ENCODE measurements around the gene ZDHHC3.

The ZDHHC3 gene, protein sequence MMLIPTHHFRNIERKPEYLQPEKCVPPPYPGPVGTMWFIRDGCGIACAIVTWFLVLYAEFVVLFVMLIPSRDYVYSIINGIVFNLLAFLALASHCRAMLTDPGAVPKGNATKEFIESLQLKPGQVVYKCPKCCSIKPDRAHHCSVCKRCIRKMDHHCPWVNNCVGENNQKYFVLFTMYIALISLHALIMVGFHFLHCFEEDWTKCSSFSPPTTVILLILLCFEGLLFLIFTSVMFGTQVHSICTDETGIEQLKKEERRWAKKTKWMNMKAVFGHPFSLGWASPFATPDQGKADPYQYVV

DNA sequence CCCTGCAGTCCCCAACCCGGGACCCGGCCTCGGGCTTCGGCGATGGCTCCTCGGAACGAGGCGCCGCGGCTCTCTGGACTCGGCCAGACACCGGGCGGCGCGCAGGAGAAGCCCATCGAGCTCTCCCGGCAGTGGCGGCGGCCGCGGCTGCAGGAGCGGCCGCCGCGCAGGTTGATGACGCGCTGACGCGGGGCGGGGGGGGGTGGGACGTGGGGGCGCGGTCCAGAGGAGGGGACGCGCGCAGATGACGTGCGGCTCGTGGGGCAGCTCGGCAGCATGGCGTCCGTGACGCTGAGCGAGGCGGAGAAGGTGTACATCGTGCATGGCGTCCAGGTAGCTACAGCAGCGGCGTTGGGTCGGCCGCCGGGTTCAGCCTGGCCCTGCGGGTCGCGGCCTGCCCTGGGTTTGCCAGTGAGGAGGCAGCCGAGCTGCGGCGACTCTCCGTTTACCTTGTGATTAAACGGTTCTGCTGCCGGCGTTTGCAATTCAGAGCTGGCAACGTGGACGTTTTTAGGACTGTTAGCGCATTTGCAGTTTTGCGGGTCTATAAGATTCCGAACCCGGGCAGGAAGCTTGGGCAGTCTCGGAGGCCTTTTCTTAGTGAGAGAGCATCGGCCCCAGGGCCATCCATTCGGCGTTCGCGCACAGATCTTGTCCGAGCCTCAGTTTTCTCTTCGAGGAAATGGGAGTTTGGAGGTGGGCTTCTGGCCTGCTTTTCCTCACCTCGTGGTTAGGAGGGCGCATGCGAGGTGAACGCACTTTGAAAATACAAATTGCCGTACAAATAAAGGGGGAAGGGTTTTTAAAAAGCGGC is at the start of gene ZDHHC3, which contains the start of gene EXOSC7:
TSS of gene ZDHHC3 (minus strand) at position 173 of the 814 bp plus-strand sequence. CDS start 16,738 bp downstream, outside the sequence.
TSS of gene EXOSC7 (plus strand) at position 243 of the 814 bp plus-strand sequence. CDS start at position 277, 34 bp downstream.
- peak; percentile 88 to 97 (median 95) for DNase-seq

DNA sequence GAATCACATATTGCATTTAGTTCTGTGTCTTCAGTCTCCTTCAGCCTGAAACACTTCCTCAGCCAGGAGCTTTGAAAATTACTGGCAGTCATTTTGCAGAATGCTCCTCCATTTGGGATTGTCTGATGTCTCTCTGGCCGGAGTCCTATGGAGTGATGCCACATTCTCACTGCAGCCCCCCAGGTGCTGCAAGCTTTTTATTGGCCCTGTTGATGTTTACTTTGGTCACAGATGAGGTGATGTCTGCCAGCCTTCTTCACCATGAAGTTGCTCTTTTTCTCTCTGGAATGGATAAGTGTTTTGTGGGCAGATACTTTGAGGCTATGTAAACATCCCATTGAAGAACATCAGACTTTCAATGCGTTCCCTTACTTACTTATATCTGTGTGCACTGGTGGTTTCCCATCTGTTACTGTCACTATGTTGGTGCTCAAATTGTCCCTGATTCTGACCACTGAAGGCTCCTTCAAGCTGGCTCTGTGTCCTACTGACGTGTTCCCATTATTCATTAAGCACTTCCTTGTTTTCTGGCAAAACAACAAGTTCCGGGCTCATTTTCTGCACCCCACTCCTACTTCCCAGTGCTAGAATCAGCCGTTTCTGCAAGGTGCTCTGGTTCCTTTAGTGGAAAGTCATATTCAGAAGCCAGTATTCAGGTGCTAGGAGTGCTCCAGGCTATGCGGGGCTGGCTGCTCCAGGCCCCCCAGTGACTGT is 48.7 kb upstream of the ZDHHC3 start:
- peak; percentile 57 to 66 (median 64) for DNase-seq

DNA sequence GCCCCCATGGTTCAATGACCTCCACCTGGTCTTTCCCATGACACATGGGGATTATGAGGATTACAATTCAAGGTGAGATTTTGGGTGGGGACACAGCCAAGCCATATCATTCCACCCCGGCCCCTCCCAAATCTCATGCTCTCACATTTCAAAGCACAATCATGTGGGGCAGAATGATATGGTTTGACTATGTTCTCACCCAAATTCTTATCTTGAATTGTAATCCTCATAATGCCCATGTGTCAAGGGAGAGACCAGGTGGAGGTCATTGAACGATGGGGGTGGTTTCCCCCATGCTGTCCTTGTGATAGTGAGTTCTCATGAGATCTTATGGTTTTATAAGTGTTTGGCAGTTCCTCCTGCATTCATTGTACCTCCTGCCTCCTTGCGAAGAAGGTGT is 47.7 kb upstream of the ZDHHC3 start:
- no peak for DNase-seq

DNA sequence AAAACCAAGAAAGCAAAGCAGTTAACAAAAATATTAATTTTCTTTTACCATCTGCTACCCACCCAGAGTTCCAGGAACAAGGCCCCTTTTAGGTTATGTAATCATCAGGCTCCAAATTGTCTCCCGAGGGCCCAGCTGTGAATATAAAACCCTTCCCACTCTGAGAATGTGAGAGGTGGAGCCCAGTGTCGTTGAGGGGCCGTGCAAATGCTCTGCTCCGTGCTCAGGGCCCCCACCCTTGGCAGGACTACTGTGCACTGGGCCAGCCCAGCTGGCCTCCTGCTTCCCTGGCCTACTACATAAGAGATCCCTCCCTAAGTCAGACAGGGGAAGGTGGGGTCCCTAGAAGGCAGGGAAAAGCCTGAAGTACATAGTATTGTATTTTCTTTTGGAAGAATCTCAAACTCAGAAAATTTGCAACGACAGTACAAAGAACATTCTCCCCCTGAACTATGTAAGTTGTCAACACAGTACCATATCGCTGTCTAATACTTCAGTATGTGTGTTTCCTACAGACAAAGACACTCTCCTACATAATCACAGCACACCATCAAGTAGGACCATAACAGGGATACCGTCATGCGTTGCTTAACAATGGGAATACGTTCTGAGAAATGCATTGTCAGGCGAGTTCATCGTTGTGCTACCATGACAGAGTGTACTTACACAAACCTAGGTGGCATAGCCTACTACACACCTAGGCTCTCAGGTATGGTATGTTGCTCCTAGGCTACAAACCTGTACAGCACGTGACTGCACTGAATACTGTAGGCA is 45.7 kb upstream of the ZDHHC3 start:
- no peak for DNase-seq

DNA sequence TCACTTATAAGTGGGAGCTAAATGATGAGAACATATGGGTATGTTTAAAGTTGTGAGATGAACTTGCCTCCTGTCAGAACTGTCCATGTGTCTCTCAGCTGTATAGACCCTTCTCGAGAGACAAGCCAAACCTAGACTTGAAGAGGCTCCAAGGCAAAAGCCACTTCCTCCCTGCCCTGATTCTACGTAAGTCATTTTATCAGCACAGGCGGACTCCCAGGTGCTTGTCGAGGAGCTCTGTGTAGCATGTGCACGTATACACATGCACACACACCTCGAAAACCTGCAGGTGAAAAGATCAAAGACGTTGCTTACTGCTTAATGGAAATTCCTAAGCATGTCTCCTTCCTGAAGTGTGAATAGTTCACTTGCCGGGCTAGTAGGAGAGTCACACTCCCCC is 44.6 kb upstream of the ZDHHC3 start:
- no peak for DNase-seq

DNA sequence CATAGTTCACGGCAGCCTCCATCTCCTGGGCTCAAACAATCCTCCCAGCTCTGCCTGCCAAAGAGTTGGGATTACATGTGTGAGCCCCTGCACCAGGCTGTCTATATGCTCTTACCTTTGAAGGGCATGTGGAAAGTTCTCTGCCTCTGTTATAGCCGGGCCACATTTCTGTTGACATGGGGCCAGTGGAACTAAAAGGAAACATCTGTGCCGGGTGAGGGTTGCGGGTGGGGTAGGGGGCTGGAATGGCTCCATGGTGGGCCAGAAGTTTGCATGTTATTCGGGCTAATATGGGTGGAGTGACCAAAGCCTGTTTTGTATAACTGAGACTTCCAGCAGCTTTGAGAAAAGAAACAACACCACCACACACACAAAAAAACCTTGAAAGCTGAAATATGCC is 41.8 kb upstream of the ZDHHC3 start:
- no peak for DNase-seq

DNA sequence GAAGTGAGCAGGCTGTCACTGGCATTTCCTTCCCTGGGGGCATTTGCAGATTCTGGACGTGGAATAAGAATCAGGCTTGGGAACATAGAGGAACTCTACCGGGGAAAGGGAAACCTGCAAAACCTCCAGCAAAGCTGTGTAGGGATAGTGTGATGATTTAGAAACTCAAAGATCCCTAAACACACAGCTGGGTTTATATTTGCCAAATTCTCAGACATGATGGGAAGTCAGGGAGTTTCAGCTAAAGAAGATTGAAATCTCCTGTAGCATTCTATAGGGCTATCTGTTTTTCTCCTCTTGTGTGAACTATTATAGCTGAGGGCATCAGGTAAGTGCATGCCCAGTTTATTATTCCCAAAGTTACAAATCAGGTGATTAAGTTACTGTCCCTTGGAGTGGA is 40.9 kb upstream of the ZDHHC3 start:
- no peak for DNase-seq

DNA sequence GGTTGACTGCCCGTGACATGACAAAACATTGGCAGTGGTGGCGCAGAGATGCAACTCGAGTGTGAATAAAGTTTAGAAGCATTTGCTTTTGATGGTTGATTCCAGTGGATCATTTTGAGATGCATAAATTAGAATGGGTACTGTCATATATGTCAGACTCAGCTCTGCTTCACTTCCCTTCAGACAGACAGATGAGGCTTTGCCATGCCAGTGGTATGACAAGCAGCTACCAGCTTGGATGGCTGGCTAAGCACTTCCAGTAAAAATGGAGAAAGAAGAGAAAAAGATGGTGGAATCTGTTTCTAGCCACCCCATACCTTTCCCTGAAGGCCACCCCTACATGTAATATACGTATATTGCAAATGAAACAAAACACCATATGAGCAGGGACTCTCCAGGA is 36.6 kb upstream of the ZDHHC3 start:
- DNase-seq: no peak

DNA sequence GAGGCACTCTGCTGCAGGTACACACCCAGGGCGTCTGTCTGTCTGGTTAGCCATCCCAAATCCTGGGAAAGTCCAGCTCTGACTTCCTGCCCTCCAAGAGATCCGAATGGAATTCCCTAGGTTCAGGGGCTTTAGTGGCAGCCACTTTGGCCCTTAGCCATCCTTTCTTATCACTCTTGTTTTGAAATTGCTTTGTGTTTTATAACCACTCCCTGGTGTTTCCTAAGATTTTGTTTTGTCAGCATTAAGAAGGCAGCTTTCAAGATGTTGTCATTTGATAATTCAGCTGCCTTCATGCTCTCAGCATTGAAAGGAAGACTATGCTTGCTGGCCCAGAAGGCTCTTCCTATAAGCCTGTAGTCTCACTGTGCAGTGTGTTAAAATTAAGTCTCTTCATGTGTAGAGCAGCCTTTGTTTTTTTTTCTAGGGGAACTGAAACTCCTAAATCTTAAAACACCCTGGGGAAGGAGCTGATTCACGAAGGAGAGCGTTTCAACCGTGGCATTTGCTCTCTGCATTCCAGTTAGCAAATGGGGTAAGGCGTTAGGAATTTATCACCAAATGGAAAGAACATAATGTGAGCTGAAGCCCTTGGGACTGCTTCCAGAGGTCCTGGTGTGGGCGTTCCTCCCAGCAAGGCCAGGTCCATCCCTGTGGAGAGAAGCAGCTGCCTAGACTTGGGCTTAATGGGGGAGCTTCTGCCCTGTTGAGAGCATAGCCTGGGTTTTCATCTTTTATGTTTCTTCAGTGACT is 36.0 kb upstream of the ZDHHC3 start:
- DNase-seq: peak; percentile 45 to 62 (median 52)

DNA sequence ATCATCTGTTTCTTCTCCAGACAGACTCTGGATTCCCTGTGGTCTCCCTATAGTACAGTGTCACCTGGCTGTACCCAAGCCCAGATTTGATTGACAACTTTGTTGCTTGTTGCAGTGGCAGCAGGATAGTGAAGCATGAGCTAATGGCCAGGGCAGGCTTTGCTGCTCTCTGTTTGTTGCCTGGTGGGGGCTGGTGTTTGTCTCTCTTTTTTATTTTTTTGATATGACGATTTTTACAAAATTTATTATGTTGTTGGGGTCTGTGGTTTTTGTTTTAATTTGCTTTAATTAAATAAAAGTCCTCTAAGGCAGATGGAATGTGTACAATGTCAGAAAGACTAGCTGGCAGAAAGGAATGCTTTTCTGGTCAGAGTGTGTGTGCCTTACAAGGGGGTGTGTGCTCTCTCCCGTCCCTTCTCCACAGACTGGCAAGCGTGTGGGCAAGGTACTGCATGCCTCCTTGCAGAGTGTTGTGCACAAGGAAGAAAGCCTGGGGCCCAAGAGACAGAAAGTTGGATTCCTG is 34.9 kb upstream of the ZDHHC3 start:
- no peak for DNase-seq

DNA sequence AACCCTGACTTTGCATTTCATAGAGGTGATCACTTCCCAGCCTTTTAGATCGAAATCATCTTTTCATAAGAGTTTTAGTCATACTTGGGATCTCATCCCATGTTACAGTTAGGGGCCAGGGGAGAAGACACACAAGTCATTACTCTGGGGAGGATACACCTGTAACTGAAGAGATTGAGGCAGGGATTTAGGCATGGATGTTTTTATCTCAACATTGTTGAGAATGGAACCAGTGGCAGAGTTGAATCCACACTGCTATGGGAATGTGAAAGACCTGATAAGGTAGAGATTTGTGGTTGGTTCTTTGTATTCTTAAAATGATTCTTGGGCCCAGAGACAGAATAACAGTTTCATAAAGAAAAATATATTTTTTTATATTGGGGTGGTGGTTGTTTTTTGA is 33.9 kb upstream of the ZDHHC3 start:
- no peak for DNase-seq

DNA sequence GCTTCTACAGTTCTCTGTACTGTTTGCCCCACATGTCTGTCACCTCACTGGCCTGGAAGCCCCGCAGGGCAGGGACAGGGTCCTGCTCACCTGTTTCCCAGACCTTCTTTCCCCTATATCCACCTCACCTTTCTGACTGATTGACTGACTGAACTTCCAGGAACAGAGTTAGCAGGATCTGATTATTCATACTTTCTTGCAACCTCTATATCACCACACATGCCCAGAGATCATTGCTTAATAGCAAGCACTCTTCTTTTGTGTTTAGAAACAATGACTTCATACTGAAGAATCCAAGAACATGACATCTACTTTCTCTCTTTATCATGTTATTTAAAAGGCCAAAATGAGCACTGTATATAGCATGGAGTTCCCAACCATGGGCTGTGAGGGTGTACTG is 32.1 kb upstream of the ZDHHC3 start:
- no peak for DNase-seq

DNA sequence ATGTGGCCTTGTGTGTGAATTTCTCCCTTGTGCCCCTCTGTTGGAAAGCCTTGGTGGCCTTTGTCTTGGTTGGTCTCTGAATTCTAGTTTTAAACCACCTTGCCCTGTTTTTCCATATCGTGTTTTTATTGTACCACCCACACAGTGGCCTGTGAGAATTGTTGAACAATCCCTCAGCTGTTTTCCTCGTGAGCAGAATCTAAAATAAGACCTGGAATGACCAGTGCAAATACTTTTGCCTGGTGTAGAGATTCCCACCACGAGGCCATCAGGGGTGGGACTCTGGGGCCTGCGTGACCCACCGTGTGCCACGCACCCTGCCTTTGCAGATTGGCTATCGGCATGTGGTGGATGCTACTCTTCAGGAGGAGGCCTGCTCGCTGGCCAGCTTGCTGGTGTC is 31.1 kb upstream of the ZDHHC3 start:
- no peak for DNase-seq

DNA sequence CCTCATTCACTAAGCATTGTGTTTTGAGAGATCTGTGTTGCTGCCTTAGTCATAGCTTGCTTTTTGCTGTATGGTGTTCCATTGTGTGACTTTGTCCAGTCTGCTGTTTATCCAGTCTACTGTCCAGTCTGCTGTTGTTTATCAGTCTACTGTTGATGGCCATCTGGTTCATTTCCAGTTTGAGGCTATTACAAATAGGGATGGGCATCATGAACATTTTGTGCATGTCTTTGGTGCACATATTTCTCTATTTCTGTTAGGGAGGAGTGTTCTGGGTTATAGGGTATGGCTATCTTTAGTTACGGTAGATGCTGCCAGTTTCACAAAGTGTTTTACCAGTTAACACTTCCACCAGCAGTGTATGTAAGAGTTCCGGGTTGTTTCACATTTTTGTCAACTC is 27.9 kb upstream of the ZDHHC3 start:
- no peak for DNase-seq

DNA sequence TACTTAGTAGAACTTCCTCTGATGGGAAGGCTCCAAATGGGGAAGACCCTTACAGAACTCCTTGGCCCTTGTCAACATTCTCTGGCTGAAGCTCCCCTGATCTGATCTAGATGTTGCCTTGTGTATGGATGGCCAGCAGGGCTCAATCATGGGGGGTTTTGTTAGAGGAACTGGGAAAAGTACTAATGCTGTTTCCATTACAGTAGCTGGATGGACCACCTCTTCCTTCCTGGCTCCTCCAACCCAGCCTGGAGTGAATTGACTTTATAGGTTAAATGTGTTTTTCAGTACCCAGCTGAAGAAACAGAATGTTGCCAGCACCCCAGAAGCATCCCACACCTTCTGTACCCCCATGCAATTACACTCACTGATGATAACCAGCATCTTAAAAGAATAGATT is 27.4 kb upstream of the ZDHHC3 start:
- no peak for DNase-seq

DNA sequence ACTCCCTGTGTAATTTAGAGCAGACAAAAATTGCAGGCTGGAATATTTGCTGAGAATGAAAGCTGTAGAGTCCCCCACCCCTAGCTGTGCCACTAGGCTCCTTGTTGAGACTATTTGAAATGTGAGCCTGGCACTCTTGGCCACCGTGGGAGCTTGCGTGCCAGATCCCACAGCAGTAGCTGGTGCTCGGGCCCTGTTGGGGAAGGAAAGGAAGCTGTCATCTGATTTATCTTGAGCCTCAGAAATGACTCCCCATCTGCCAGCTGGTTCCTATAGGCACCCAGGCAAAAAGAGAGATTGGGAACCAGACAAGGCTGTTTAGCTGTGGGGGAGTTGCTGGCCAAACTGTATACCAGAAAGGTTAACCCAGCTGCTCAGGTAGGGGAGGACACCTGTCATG is 26.7 kb upstream of the ZDHHC3 start:
- DNase-seq: no peak

DNA sequence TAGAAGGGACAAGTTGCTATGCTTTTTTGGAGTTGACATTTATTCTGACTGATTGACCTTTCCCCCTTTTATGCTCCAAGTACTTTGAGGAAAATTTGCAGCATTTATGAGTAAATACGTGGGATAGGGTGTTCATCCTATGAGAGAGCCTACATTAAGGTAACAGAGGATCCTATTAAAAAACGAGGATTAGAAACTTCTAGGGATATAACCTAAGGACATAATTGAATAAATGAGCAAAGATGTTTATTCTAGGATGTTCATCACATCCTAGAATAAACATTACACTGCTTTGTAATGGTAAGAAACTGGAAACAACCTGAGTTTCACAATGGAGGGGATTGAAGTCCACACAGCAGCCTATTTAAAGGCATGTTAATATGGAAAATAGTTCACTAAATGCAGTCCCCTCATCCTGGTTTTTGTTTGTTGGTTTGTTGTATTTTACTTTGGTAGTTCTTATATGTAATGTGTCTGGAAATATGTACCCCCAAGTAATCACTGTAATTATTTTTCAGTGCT is 26.2 kb upstream of the ZDHHC3 start:
- no peak for DNase-seq

DNA sequence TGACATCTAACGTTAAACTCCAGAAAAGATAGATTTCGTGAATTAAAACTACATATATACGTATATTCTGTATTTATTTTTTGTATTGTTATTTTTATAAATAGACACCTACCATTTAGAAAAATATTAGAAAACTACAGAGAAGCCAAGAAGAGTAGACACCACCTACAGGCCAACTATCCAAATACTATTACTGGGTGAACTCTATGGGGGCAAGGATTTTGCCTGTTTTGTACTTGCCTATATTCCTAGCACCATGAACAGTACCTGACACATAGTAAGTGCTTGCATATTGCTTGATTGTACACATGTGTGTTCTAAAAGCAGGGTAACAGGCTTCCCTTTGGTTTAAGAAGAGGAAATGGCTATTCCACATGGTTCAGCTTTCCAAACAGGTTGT is 25.8 kb upstream of the ZDHHC3 start:
- no peak for DNase-seq

DNA sequence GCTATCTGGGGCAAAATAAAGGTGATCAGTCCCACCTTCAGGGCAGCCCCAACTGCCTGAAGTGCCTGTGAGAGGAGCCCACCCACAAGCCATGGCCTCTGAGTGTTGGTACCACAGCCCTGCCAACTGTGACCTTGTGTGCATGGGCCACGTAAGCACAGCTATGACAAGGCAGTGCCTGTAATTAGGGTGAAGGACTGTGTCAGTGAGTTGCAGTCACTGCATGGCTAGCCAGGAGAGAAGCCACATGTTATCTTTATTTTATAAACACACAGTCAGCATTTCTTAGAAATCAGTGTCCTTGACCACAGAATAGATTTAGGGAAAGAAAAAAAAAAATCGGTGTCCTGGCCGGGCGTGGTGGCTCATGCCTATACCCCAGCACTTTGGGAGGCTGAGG is 24.8 kb upstream of the ZDHHC3 start:
- DNase-seq: no peak

DNA sequence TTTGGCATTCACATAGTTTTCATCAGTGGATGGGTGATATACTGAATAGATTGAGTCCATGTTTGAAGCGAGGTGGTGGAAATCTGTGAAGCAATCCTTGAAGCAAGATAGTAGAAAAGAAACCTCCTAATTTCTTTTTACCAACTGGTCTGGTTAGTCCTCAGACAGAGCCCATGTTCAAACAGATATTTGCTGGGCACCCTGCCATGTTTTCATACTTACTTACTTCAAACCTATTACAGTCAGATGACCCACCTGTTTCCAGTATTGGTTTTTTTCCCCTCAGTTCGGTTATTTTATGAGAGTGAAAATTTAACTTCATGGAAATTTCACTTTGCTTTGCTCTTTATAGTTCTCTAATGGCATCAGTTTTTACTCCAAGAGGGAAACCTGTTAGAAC is 23.8 kb upstream of the ZDHHC3 start:
- DNase-seq: no peak

DNA sequence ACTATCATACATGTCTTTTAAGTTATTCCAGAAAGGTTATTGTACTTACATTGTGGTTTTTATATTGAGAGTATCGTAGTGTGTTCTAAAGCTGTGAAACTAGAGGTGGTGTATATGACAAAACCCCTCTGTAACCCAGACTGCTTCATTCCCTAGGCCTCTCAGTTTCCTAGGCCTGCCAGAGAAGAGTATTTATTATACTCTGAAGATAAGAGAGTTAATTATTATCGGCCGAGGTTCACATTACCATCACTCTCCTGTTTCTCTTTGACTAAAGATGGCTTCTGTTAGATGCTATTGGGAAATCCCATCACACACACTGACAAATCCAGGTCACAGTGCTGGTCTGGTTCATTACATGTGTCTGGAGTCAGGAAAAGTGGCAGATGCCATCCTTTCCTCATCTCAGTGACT is 20.6 kb upstream of the ZDHHC3 start:
- DNase-seq: no peak
